ENCODE results near the gene PPP2R2B. TPM values are rescaled to one million over a fixed set of nuclear protein-coding genes. Genes with fewer than 3 reads are reported as not detected.

The PPP2R2B gene
- polyA plus RNA-seq, 1 donor from 2014 or later: 0.14 TPM

GRCh38 chr5:146894753-146895521 is 16.4 kb upstream of the PPP2R2B start:
- no peak overlapping the region for H3K4me3 Mint-ChIP-seq
- H3K27ac Mint-ChIP-seq: no peak overlapping the region
- H3K36me3 Mint-ChIP-seq: no peaks in the 10 kb centered on the region
- H3K9me3 Mint-ChIP-seq: peaks cover 0 to 4% (median 0%) of the 10 kb centered on the region in 3 donors
- H3K27me3 Mint-ChIP-seq: no peaks in the 10 kb centered on the region
- no peaks in the 10 kb centered on the region for H3K4me1 Mint-ChIP-seq

GRCh38 chr5:146893991-146894390 is 15.4 kb upstream of the PPP2R2B start:
- H3K4me1 Mint-ChIP-seq: no peaks in the 10 kb centered on the region
- no peaks in the 10 kb centered on the region for H3K36me3 Mint-ChIP-seq
- H3K27me3 Mint-ChIP-seq: no peaks in the 10 kb centered on the region
- no peak overlapping the region for H3K27ac Mint-ChIP-seq
- peaks cover 0 to 3% (median 0%) of the 10 kb centered on the region in 3 donors for H3K9me3 Mint-ChIP-seq
- no peak overlapping the region for H3K4me3 Mint-ChIP-seq

- Mint-ChIP-seq H3K9me3 (peaks cover 0 to 3% (median 0%) of the 10 kb centered on the region in 3 donors), H3K27me3 (no peaks in the 10 kb centered on the region), H3K27ac (no peak overlapping the region), H3K4me3 (no peak overlapping the region), H3K36me3 (no peaks in the 10 kb centered on the region), H3K4me1 (no peaks in the 10 kb centered on the region)
These were observed 13.7 kb upstream of the PPP2R2B start for GRCh38 chr5:146892231-146892630.

GRCh38 chr5:146891511-146891910 is 13.0 kb upstream of the PPP2R2B start:
- Mint-ChIP-seq H3K27ac (no peak overlapping the region), H3K36me3 (no peaks in the 10 kb centered on the region), H3K4me3 (no peak overlapping the region), H3K27me3 (no peaks in the 10 kb centered on the region), H3K4me1 (no peaks in the 10 kb centered on the region), H3K9me3 (peaks cover 0 to 3% (median 0%) of the 10 kb centered on the region in 3 donors)

- no peak overlapping the region for H3K27ac Mint-ChIP-seq
- no peaks in the 10 kb centered on the region for H3K4me1 Mint-ChIP-seq
- H3K36me3 Mint-ChIP-seq: no peaks in the 10 kb centered on the region
- H3K4me3 Mint-ChIP-seq: no peak overlapping the region
- peaks cover 0 to 3% (median 0%) of the 10 kb centered on the region in 3 donors for H3K9me3 Mint-ChIP-seq
- no peaks in the 10 kb centered on the region for H3K27me3 Mint-ChIP-seq
These were observed 12.3 kb upstream of the PPP2R2B start for GRCh38 chr5:146890731-146891440.

GRCh38 chr5:146890066-146890465 is 11.5 kb upstream of the PPP2R2B start:
- Mint-ChIP-seq H3K27me3 (no peaks in the 10 kb centered on the region), H3K27ac (no peak overlapping the region), H3K4me3 (no peak overlapping the region), H3K9me3 (peaks cover 0 to 1% (median 0%) of the 10 kb centered on the region in 3 donors), H3K36me3 (no peaks in the 10 kb centered on the region), H3K4me1 (no peaks in the 10 kb centered on the region)

GRCh38 chr5:146889169-146889568 is 10.6 kb upstream of the PPP2R2B start:
- no peaks in the 10 kb centered on the region for H3K27me3 Mint-ChIP-seq
- no peak overlapping the region for H3K27ac Mint-ChIP-seq
- H3K4me3 Mint-ChIP-seq: no peak overlapping the region
- H3K9me3 Mint-ChIP-seq: no peaks in the 10 kb centered on the region
- H3K36me3 Mint-ChIP-seq: no peaks in the 10 kb centered on the region
- H3K4me1 Mint-ChIP-seq: no peaks in the 10 kb centered on the region

- H3K4me1 Mint-ChIP-seq: no peaks in the 10 kb centered on the region
- H3K36me3 Mint-ChIP-seq: no peaks in the 10 kb centered on the region
- peaks cover 1% of the 10 kb centered on the region for H3K27me3 Mint-ChIP-seq
- no peaks in the 10 kb centered on the region for H3K9me3 Mint-ChIP-seq
- H3K27ac Mint-ChIP-seq: no peak overlapping the region
- H3K4me3 Mint-ChIP-seq: no peak overlapping the region
These were observed 9.9 kb upstream of the PPP2R2B start for GRCh38 chr5:146888351-146888978.

- no peak overlapping the region for H3K27ac Mint-ChIP-seq
- peaks cover 7% of the 10 kb centered on the region for H3K27me3 Mint-ChIP-seq
- H3K36me3 Mint-ChIP-seq: no peaks in the 10 kb centered on the region
- peaks cover 0 to 5% (median 0%) of the 10 kb centered on the region in 3 donors for H3K9me3 Mint-ChIP-seq
- H3K4me1 Mint-ChIP-seq: peaks cover 0 to 2% (median 0%) of the 10 kb centered on the region in 3 donors
- H3K4me3 Mint-ChIP-seq: no peak overlapping the region
These were observed 5.6 kb upstream of the PPP2R2B start for GRCh38 chr5:146884066-146884626.

GRCh38 chr5:146883511-146883910 is 5.0 kb upstream of the PPP2R2B start:
- Mint-ChIP-seq H3K27ac (no peak overlapping the region), H3K4me3 (no peak overlapping the region), H3K36me3 (no peaks in the 10 kb centered on the region), H3K4me1 (peaks cover 0 to 4% (median 0%) of the 10 kb centered on the region in 3 donors), H3K9me3 (peaks cover 0 to 5% (median 0%) of the 10 kb centered on the region in 3 donors), H3K27me3 (peaks cover 13% of the 10 kb centered on the region)

- peaks cover 22% of the 10 kb centered on the region for H3K27me3 Mint-ChIP-seq
- peaks cover 0 to 5% (median 3%) of the 10 kb centered on the region in 3 donors for H3K9me3 Mint-ChIP-seq
- H3K4me1 Mint-ChIP-seq: peaks cover 0 to 10% (median 0%) of the 10 kb centered on the region in 3 donors
- H3K27ac Mint-ChIP-seq: no peak overlapping the region
- no peaks in the 10 kb centered on the region for H3K36me3 Mint-ChIP-seq
- H3K4me3 Mint-ChIP-seq: peak overlapping the region in 1 of 4 donors; percentile 23
These were observed 2.4 kb upstream of the PPP2R2B start for GRCh38 chr5:146880966-146881365.

- H3K9me3 Mint-ChIP-seq: peaks cover 0 to 5% (median 3%) of the 10 kb centered on the region in 3 donors
- no peaks in the 10 kb centered on the region for H3K36me3 Mint-ChIP-seq
- H3K4me3 Mint-ChIP-seq: peak overlapping the region in 2 of 4 donors; percentile 70 to 87
- no peak overlapping the region for H3K27ac Mint-ChIP-seq
- peaks cover 25% of the 10 kb centered on the region for H3K27me3 Mint-ChIP-seq
- peaks cover 0 to 10% (median 0%) of the 10 kb centered on the region in 3 donors for H3K4me1 Mint-ChIP-seq
These were observed 628 bp downstream of the PPP2R2B start for GRCh38 chr5:146877783-146878475.

- Mint-ChIP-seq H3K9me3 (peaks cover 0 to 5% (median 3%) of the 10 kb centered on the region in 3 donors), H3K4me3 (peak overlapping the region in 3 of 4 donors; percentile 46 to 87 (median 53)), H3K27me3 (peaks cover 25% of the 10 kb centered on the region), H3K4me1 (peaks cover 0 to 10% (median 0%) of the 10 kb centered on the region in 3 donors), H3K36me3 (no peaks in the 10 kb centered on the region), H3K27ac (peak overlapping the region in 1 of 3 donors; percentile 19)
These were observed 1.3 kb downstream of the PPP2R2B start for GRCh38 chr5:146877178-146877681.

Data from IgD-negative memory B cell (primary cell).